HepG2 (cell line): ENCODE measurements around the gene ABCB6. TPM values are rescaled to one million over a fixed set of nuclear protein-coding genes. Genes with fewer than 3 reads are reported as not detected.

Experiments
- ATAC-seq: fragments of 200-7000 bp; cut with Tn5 transposase; 3 replicates; pipeline ENCODE4 v1.9.1; 2020; ENCODE audit warnings: mild to moderate bottlenecking, moderate library complexity
- BruUV-seq: library from RNA; stranded (reverse); fragments of 400-500 nt; replicated peaks from 2 replicates; lab custom pipeline; 2021; lab: Mats Ljungman, UMichigan
- CTCF ChIA-PET: fragments of 300-600 bp; formaldehyde crosslinking; extraction: SDS; loops from one replicate; lab custom pipeline; 2021; ENCODE audit warnings: low total read pairs, inconsistent platforms, low intra/inter-chr PET ratio; lab: Yijun Ruan, JAX
- POLR2A ChIA-PET: fragments of 350-600 bp; sonication (Branson Sonifier 250); formaldehyde crosslinking; loops from one replicate; lab custom pipeline; 2020; ENCODE audit warnings: antibody characterized with exemption, inconsistent platforms; lab: Yijun Ruan, JAX
- DNase-seq: peaks from one replicate; pipeline ENCODE4 v3.0.0-alpha.2; 2015; ENCODE audit warnings: low spot score
- FAIRE-seq: peaks from 3 replicates; lab custom pipeline; 2011; peaks lifted over from hg19 to GRCh38; lab: Jason Lieb, UNC
- H2AFZ ChIP-seq: one replicate; pipeline ENCODE4 v1.6.1; 2011; ENCODE audit warnings: low read length, inconsistent platforms
- H3K27ac ChIP-seq: fragments of 300-600 bp; 3 replicates; pipeline ENCODE4 v1.8.0; 2011; ENCODE audit warnings: mixed run types, mild to moderate bottlenecking, mixed read lengths, low read length, inconsistent platforms; ENCODE audit not compliant: insufficient read depth; ENCODE audit errors: extremely low read length
- H3K27me3 ChIP-seq, 2 experiments: fragments of 200-600 bp in 1 of 2; 2 replicates in 1 of 2; 3 replicates in 1 of 2; pipeline versions ENCODE4 v1.6.0 to v1.8.0; 2011; ENCODE audit warnings: low read length in 2 of 2, mild to moderate bottlenecking in 2 of 2, moderate library complexity in 2 of 2, inconsistent platforms in 1 of 2; ENCODE audit not compliant: insufficient read depth in 2 of 2, control insufficient read depth in 1 of 2
- H3K36me3 ChIP-seq, 2 experiments: fragments of 200-600 bp in 1 of 2; replicated peaks in 1 of 2; 2 replicates in 1 of 2; 3 replicates in 1 of 2; pipeline versions ENCODE4 v1.5.1 to v1.8.0; 2011; ENCODE audit warnings: low read length in 2 of 2, inconsistent platforms in 1 of 2; ENCODE audit not compliant: insufficient read depth in 2 of 2, control insufficient read depth in 1 of 2
- H3K4me1 ChIP-seq: 2 replicates; pipeline ENCODE4 v1.5.1; 2012; ENCODE audit warnings: low read length, inconsistent platforms; ENCODE audit not compliant: insufficient read depth
- H3K4me2 ChIP-seq: 2 replicates; pipeline ENCODE4 v1.6.0; 2011; ENCODE audit warnings: low read depth, low read length, inconsistent platforms
- H3K4me3 ChIP-seq, 3 experiments: fragments of 200-600 bp in 1 of 3; sonication (generic), shearing (Covaris generic) in 1 of 3; replicated peaks in 1 of 3; 2 replicates each; pipeline ENCODE4 v1.5.1; 2011 to 2016; ENCODE audit warnings: low read length in 3 of 3, inconsistent platforms in 2 of 3, low read depth in 2 of 3, mild to moderate bottlenecking in 2 of 3, control low read depth in 1 of 3, mixed read lengths in 1 of 3; ENCODE audit not compliant: insufficient read depth in 1 of 3
- H3K79me2 ChIP-seq: one replicate; pipeline ENCODE4 v1.6.1; 2011; ENCODE audit warnings: low read length, inconsistent platforms; ENCODE audit not compliant: insufficient read depth
- H3K9ac ChIP-seq: 2 replicates; pipeline ENCODE4 v1.6.0; 2011; ENCODE audit warnings: mild to moderate bottlenecking, low read depth, low read length, inconsistent platforms; ENCODE audit not compliant: insufficient read depth
- H3K9me3 ChIP-seq: 2 replicates; pipeline ENCODE4 v1.5.1; 2012; ENCODE audit warnings: mild to moderate bottlenecking, low read length
- H4K20me1 ChIP-seq: 2 replicates; pipeline ENCODE4 v1.6.0; 2011; ENCODE audit warnings: inconsistent platforms, mild to moderate bottlenecking, low read length, moderate library complexity; ENCODE audit not compliant: insufficient read depth
- ARNT ChIP-seq: fragments of 450-650 bp; IDR thresholded peaks from 2 replicates; pipeline ENCODE4 v1.6.1; 2017
- GMEB2 ChIP-seq: IDR thresholded peaks from 2 replicates; pipeline ENCODE4 v1.6.1; 2016; ENCODE audit warnings: missing biosample characterization, missing genetic modification reagents, low read depth
- GPN1 ChIP-seq: sonication (generic); formaldehyde crosslinking; IDR thresholded peaks from 2 replicates; pipeline ENCODE4 v1.5.1; 2020; ENCODE audit warnings: missing genetic modification reagents, borderline replicate concordance
- MZF1 ChIP-seq: sonication (generic); formaldehyde crosslinking; IDR thresholded peaks from 2 replicates; pipeline ENCODE4 v1.8.1; 2023; ENCODE audit warnings: mild to moderate bottlenecking, missing genetic modification reagents, borderline replicate concordance
- RAD51 ChIP-seq: fragments of 450-650 bp; IDR thresholded peaks from 2 replicates; pipeline ENCODE4 v1.6.1; 2016; ENCODE audit warnings: borderline replicate concordance
- ZBTB3 ChIP-seq: sonication (generic); formaldehyde crosslinking; IDR thresholded peaks from 2 replicates; pipeline ENCODE4 v1.4.0; 2020; ENCODE audit warnings: low read depth, mild to moderate bottlenecking, moderate library complexity, missing genetic modification reagents, borderline replicate concordance
- ZMAT3 ChIP-seq: sonication (generic); formaldehyde crosslinking; conservative IDR thresholded peaks from 2 replicates; pipeline ENCODE4 v1.7.0; 2021; ENCODE audit warnings: missing genetic modification reagents
- ZMYM4 ChIP-seq: sonication (generic); formaldehyde crosslinking; IDR thresholded peaks from 2 replicates; pipeline ENCODE4 v1.8.1; 2023; ENCODE audit warnings: mild to moderate bottlenecking, missing genetic modification reagents
- ZNF572 ChIP-seq: sonication (generic); formaldehyde crosslinking; IDR thresholded peaks from 2 replicates; pipeline ENCODE4 v1.5.1; 2020; ENCODE audit warnings: mild to moderate bottlenecking, missing genetic modification reagents
- ZNF737 ChIP-seq: sonication (generic); formaldehyde crosslinking; IDR thresholded peaks from 2 replicates; pipeline ENCODE4 v1.5.0; 2020; ENCODE audit warnings: missing genetic modification reagents, mild to moderate bottlenecking, borderline replicate concordance
- ZNF775 ChIP-seq: sonication (generic); formaldehyde crosslinking; IDR thresholded peaks from 2 replicates; pipeline ENCODE4 v1.4.0; 2020; ENCODE audit warnings: missing genetic modification reagents, mild to moderate bottlenecking, moderate library complexity, borderline replicate concordance
- ZSCAN12 ChIP-seq: sonication (generic); formaldehyde crosslinking; IDR thresholded peaks from 2 replicates; pipeline ENCODE4 v1.9.0; 2021; ENCODE audit warnings: mild to moderate bottlenecking, missing genetic modification reagents
- WGBS: methylation state at CpG from one replicate; pipeline ENCODE4 v1.1.6; 2017; ENCODE audit warnings: low lambda C conversion rate; 5-methylcytosine and 5-hydroxymethylcytosine counted together
- in situ Hi-C: cut with HindIII; loops from 2 replicates; pipeline ENCODE4 v1.10.0; 2017; ENCODE audit warnings: low pct_unique_long_range_greater_than_20kb; ENCODE audit not compliant: extremely low pct_ligation_motif_present
- intact Hi-C: fragments of 100-400 bp; cut with micrococcal nuclease; formaldehyde crosslinking; loops from one replicate; pipeline ENCODE4 v1.10.0; 2022; ENCODE audit not compliant: unreplicated experiment
- polyA plus RNA-seq, 8 experiments: library from polyadenylated mRNA; depleted of rRNA in 3 of 8; stranded (reverse) in 7 of 8; unstranded in 1 of 8; fragments of >200 nt; fragmentation: Illumina TruSeq in 4 of 8; extraction: Trizol in 4 of 8; gene quantifications; 2 replicates each; pipeline versions ENCODE4 v1.2.1 to v1.2.3, GENCODE V29; 2011 to 2016; ENCODE audit warnings: low read depth in 4 of 8, missing spikeins in 1 of 8, mixed read lengths in 1 of 8; ENCODE audit not compliant: insufficient read depth in 1 of 8
- total RNA-seq, 5 experiments: library from RNA; depleted of rRNA; stranded (reverse); fragments of >200 nt; fragmentation: Illumina TruSeq; extraction: Trizol; gene quantifications; 2 replicates each; pipeline ENCODE4 v1.2.3, GENCODE V29; 2016; ENCODE audit warnings: low read depth in 1 of 5
- TF ChIP-seq, protein P1 (sequence below): sonication (generic); formaldehyde crosslinking; conservative IDR thresholded peaks from 2 replicates; pipeline ENCODE4 v1.8.0; 2022; ENCODE audit warnings: missing genetic modification reagents

The ABCB6 gene
- total and polyA plus RNA-seq, 2 of the 13 experiments (the other 11 are each of a cell fraction or from before 2014, with no cell fraction given) = 91.1 to 137 TPM

- intact Hi-C loops = no loop called here
- Histone ChIP-seq H4K20me1 (no peaks in the 10 kb centered on the region), H3K9me3 (no peaks in the 10 kb centered on the region), H3K27me3 (no peaks in the 10 kb centered on the region; a peak in 1 of 5 replicates), H3K4me2 (no peak overlapping the region), H3K27ac (no peak overlapping the region), H3K9ac (no peak overlapping the region), H3K4me1 (peaks cover 33% of the 10 kb centered on the region), H3K79me2 (peaks cover 14% of the 10 kb centered on the region), H3K36me3 (peaks cover 4 to 12% of the 10 kb centered on the region in 2 experiments), H3K4me3 (no peak overlapping the region), H2AFZ (no peak overlapping the region)
- FAIRE-seq (no peak), DNase-seq (no peak), ATAC-seq (no peak)
- TF ChIP-seq ZNF775 (CRISPR knock-in tag) = no peak
- no peak for TF ChIP-seq MZF1 (CRISPR knock-in tag)
- no peak for TF ChIP-seq ZNF737
- TF ChIP-seq GPN1 = no peak
- no peak for TF ChIP-seq ZSCAN12 (CRISPR knock-in tag)
- no peak for TF ChIP-seq ARNT
- no peak for TF ChIP-seq ZMYM4
- TF ChIP-seq RAD51 = no peak
- TF ChIP-seq GMEB2 (CRISPR knock-in tag) = no peak
- TF ChIP-seq ZNF572 (CRISPR knock-in tag) = no peak
- no peak for TF ChIP-seq ZMAT3
- TF ChIP-seq ZBTB3 = no peak
- TF ChIP-seq, protein P1, sequence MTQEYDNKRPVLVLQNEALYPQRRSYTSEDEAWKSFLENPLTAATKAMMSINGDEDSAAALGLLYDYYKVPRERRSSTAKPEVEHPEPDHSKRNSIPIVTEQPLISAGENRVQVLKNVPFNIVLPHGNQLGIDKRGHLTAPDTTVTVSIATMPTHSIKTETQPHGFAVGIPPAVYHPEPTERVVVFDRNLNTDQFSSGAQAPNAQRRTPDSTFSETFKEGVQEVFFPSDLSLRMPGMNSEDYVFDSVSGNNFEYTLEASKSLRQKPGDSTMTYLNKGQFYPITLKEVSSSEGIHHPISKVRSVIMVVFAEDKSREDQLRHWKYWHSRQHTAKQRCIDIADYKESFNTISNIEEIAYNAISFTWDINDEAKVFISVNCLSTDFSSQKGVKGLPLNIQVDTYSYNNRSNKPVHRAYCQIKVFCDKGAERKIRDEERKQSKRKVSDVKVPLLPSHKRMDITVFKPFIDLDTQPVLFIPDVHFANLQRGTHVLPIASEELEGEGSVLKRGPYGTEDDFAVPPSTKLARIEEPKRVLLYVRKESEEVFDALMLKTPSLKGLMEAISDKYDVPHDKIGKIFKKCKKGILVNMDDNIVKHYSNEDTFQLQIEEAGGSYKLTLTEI (CRISPR knock-in tag) = no peak
- 89% methylated on average over 27 of the region's 28 CpGs for WGBS
- CTCF ChIA-PET = no interaction called here
- in situ Hi-C loops = no loop called here
- BruUV-seq = no TSS peak
- POLR2A ChIA-PET = interaction anchor here (3.2 kb wide), 1 partner anchor 25 kb away, joined by 57 read pairs; the partner anchor contains the start of gene ABCB6
Measured at GRCh38 chr2:219243291-219243761, 24.6 kb upstream of the ABCB6 start.
